H9 (cell line): ENCODE data around the gene NRXN2. TPM values are rescaled to one million over a fixed set of nuclear protein-coding genes. Genes with fewer than 3 reads are reported as not detected.

Experiments used
- DNase-seq: peaks from one replicate; pipeline ENCODE4 v3.0.0-alpha.2; 2017
- H2AFZ ChIP-seq: one replicate; pipeline ENCODE4 v1.6.1; 2013; ENCODE audit warnings: mild to moderate bottlenecking, low read length, control low read depth, moderate library complexity
- H2AK5ac ChIP-seq: 2 replicates; pipeline ENCODE4 v1.6.1; 2013; ENCODE audit warnings: low read length, control low read depth, mixed read lengths; ENCODE audit not compliant: insufficient read length
- H2BK120ac ChIP-seq: one replicate; pipeline ENCODE4 v1.6.1; 2013; ENCODE audit warnings: low read depth, mild to moderate bottlenecking, low read length, control low read depth, inconsistent platforms; ENCODE audit not compliant: poor library complexity, severe bottlenecking
- H2BK12ac ChIP-seq: 2 replicates; pipeline ENCODE4 v1.6.1; 2013; ENCODE audit warnings: low read length, control low read depth, mixed read lengths, low read depth; ENCODE audit not compliant: insufficient read length
- H2BK15ac ChIP-seq: 2 replicates; pipeline ENCODE4 v1.6.1; 2013; ENCODE audit warnings: low read depth, low read length, control low read depth
- H2BK20ac ChIP-seq: one replicate; pipeline ENCODE4 v1.6.1; 2013; ENCODE audit warnings: low read depth, mild to moderate bottlenecking, low read length, control low read depth, inconsistent platforms; ENCODE audit not compliant: poor library complexity, severe bottlenecking
- H2BK5ac ChIP-seq: 2 replicates; pipeline ENCODE4 v1.6.1; 2013; ENCODE audit warnings: low read length, control low read depth, mixed read lengths; ENCODE audit not compliant: insufficient read length
- H3K14ac ChIP-seq: 2 replicates; pipeline ENCODE4 v1.6.1; 2013; ENCODE audit warnings: low read length, control low read depth; ENCODE audit not compliant: insufficient read depth
- H3K18ac ChIP-seq: 2 replicates; pipeline ENCODE4 v1.6.1; 2013; ENCODE audit warnings: low read depth, mild to moderate bottlenecking, mixed read lengths, low read length, control low read depth; ENCODE audit not compliant: insufficient read length
- H3K23ac ChIP-seq: 2 replicates; pipeline ENCODE4 v1.6.1; 2013; ENCODE audit warnings: low read length, control low read depth, mixed read lengths, low read depth; ENCODE audit not compliant: insufficient read length
- H3K23me2 ChIP-seq: 2 replicates; pipeline ENCODE4 v1.6.1; 2013; ENCODE audit warnings: low read depth, mild to moderate bottlenecking, mixed read lengths, low read length, control low read depth; ENCODE audit not compliant: insufficient read length, poor library complexity, severe bottlenecking
- H3K27ac ChIP-seq: 2 replicates; pipeline ENCODE4 v1.5.1; 2013; ENCODE audit warnings: low read length, control low read depth, mixed read lengths, low read depth; ENCODE audit not compliant: insufficient read length
- H3K27me3 ChIP-seq: 2 replicates; pipeline ENCODE4 v1.6.1; 2013; ENCODE audit warnings: low read length, control low read depth, inconsistent platforms; ENCODE audit not compliant: insufficient read depth
- H3K4ac ChIP-seq: 2 replicates; pipeline ENCODE4 v1.6.1; 2013; ENCODE audit warnings: low read depth, mild to moderate bottlenecking, control low read depth, inconsistent platforms, low read length, moderate library complexity
- H3K4me1 ChIP-seq: 2 replicates; pipeline ENCODE4 v1.6.1; 2013; ENCODE audit warnings: low read length, control low read depth, inconsistent platforms; ENCODE audit not compliant: insufficient read depth
- H3K4me2 ChIP-seq: 2 replicates; pipeline ENCODE4 v1.6.1; 2013; ENCODE audit warnings: low read length, control low read depth, mixed read lengths; ENCODE audit not compliant: insufficient read length, insufficient read depth
- H3K56ac ChIP-seq: 2 replicates; pipeline ENCODE4 v1.6.1; 2013; ENCODE audit warnings: low read depth, mild to moderate bottlenecking, mixed read lengths, low read length, control low read depth; ENCODE audit not compliant: insufficient read length
- H3K79me1 ChIP-seq: 2 replicates; pipeline ENCODE4 v1.6.1; 2013; ENCODE audit warnings: low read depth, mild to moderate bottlenecking, moderate library complexity, low read length, control low read depth, inconsistent platforms; ENCODE audit not compliant: insufficient read depth, poor library complexity, severe bottlenecking
- H3K79me2 ChIP-seq: 2 replicates; pipeline ENCODE4 v1.6.1; 2013; ENCODE audit warnings: low read length, control low read depth, inconsistent platforms; ENCODE audit not compliant: insufficient read depth
- H3K9ac ChIP-seq: 2 replicates; pipeline ENCODE4 v1.6.1; 2013; ENCODE audit warnings: low read length, control low read depth, mixed read lengths; ENCODE audit not compliant: insufficient read length; ENCODE audit errors: extremely low read depth
- H3K9me3 ChIP-seq: one replicate; pipeline ENCODE4 v1.6.1; 2013; ENCODE audit warnings: low read depth, low read length, inconsistent platforms; ENCODE audit not compliant: control insufficient read depth
- H3T11ph ChIP-seq: one replicate; pipeline ENCODE4 v1.6.1; 2013; ENCODE audit warnings: mild to moderate bottlenecking, low read length, control low read depth, inconsistent platforms
- H4K20me1 ChIP-seq: one replicate; pipeline ENCODE4 v1.6.1; 2013; ENCODE audit not compliant: control insufficient read depth, insufficient read length, insufficient read depth
- H4K5ac ChIP-seq: 2 replicates; pipeline ENCODE4 v1.6.1; 2013; ENCODE audit warnings: low read depth, mild to moderate bottlenecking, mixed read lengths, low read length, control low read depth; ENCODE audit not compliant: insufficient read length
- H4K8ac ChIP-seq: replicated peaks from 2 replicates; pipeline ENCODE4 v1.6.1; 2013; ENCODE audit warnings: low read length, control low read depth, mixed read lengths, low read depth; ENCODE audit not compliant: insufficient read length
- H4K91ac ChIP-seq: 2 replicates; pipeline ENCODE4 v1.6.1; 2013; ENCODE audit warnings: low read depth, mild to moderate bottlenecking, moderate library complexity, mixed read lengths, low read length, control low read depth; ENCODE audit not compliant: insufficient read length
- H3K27ac Mint-ChIP-seq, 3 experiments: 2 replicates in 2 of 3; 3 replicates in 1 of 3; pipeline ENCODE4 v1.8.0; 2020 to 2021; ENCODE audit warnings: mixed read lengths in 3 of 3, mild to moderate bottlenecking in 1 of 3, moderate library complexity in 1 of 3
- H3K27me3 Mint-ChIP-seq: 2 replicates; pipeline ENCODE4 v1.8.0; 2021; ENCODE audit warnings: low read depth, mild to moderate bottlenecking, moderate library complexity, mixed read lengths
- H3K36me3 Mint-ChIP-seq, 3 experiments: 2 replicates in 2 of 3; 3 replicates in 1 of 3; pipeline ENCODE4 v1.8.0; 2020 to 2021; ENCODE audit warnings: low read depth in 3 of 3, mixed read lengths in 3 of 3; ENCODE audit not compliant: insufficient read depth in 1 of 3
- H3K4me1 Mint-ChIP-seq, 2 experiments: 2 replicates each; pipeline ENCODE4 v1.8.0; 2020; ENCODE audit warnings: mixed read lengths in 2 of 2
- H3K4me3 Mint-ChIP-seq, 2 experiments: 2 replicates in 1 of 2; 3 replicates in 1 of 2; pipeline ENCODE4 v1.8.0; 2020 to 2021; ENCODE audit warnings: mild to moderate bottlenecking in 2 of 2, mixed read lengths in 2 of 2, moderate library complexity in 1 of 2
- H3K9me3 Mint-ChIP-seq, 2 experiments: 2 replicates in 1 of 2; 3 replicates in 1 of 2; pipeline ENCODE4 v1.8.0; 2020; ENCODE audit warnings: mild to moderate bottlenecking in 2 of 2, mixed read lengths in 2 of 2, moderate library complexity in 1 of 2
- CTCF ChIP-seq: fragments of 200-600 bp; sonication (generic); conservative IDR thresholded peaks from 3 replicates; pipeline ENCODE4 v1.8.0; 2021; ENCODE audit warnings: antibody characterized with exemption, mild to moderate bottlenecking
- WGBS: extraction: QIAGEN DNeasy Blood & Tissue Kit; methylation state at CpG from one replicate; pipeline ENCODE4 v1.1.7; 2013; ENCODE audit warnings: missing lambda C conversion rate, low lambda C conversion rate, mixed read lengths; ENCODE audit not compliant: insufficient read length; ENCODE audit errors: extremely low coverage; 5-methylcytosine and 5-hydroxymethylcytosine counted together
- total RNA-seq: library from RNA; stranded (reverse); gene quantifications from 2 replicates; pipeline ENCODE4 v1.2.1, GENCODE V29; 2021

NRXN2 gene
- total RNA-seq, 1 experiment from 2014 or later: 3.9 TPM

GRCh38 chr11:64695548-64695947, 27.4 kb downstream of the NRXN2 start:
- Histone ChIP-seq H3K14ac (no peak overlapping the region), H3K4me2 (no peak overlapping the region), H2BK15ac (no peak overlapping the region), H2BK120ac (no peak overlapping the region), H3K9me3 (no peaks in the 10 kb centered on the region), H3K18ac (no peak overlapping the region), H3T11ph (no peak overlapping the region), H2AK5ac (no peak overlapping the region), H4K20me1 (no peaks in the 10 kb centered on the region), H3K79me2 (no peaks in the 10 kb centered on the region), H3K56ac (no peak overlapping the region), H3K4ac (no peak overlapping the region), H3K27me3 (no peaks in the 10 kb centered on the region), H3K23me2 (no peaks in the 10 kb centered on the region), H3K79me1 (no peaks in the 10 kb centered on the region), H4K8ac (no peak overlapping the region), H4K91ac (no peak overlapping the region), H4K5ac (no peak overlapping the region), H3K27ac (no peak overlapping the region), H3K9ac (no peak overlapping the region), H3K4me1 (no peaks in the 10 kb centered on the region), H2AFZ (no peak overlapping the region), H3K23ac (no peak overlapping the region), H2BK20ac (no peak overlapping the region), H2BK5ac (no peak overlapping the region), H2BK12ac (no peak overlapping the region)
- Mint-ChIP-seq H3K9me3 (no peaks in the 10 kb centered on the region), H3K27ac (no peak overlapping the region), H3K4me3 (no peak overlapping the region), H3K27me3 (peaks cover 82% of the 10 kb centered on the region), H3K4me1 (peaks cover 12 to 26% of the 10 kb centered on the region in 2 experiments), H3K36me3 (no peaks in the 10 kb centered on the region)
- WGBS: no CpG with 5 or more reads among the region's 5 CpGs
- no peak for TF ChIP-seq CTCF
- DNase-seq: no peak
